Subcutaneous adipose tissue (tissue), 4 donors: ENCODE results near the gene MCM9. TPM values are rescaled to one million over a fixed set of nuclear protein-coding genes. Genes with fewer than 3 reads are reported as not detected.

Experiments used
- CTCF ChIP-seq: fragments of 450-650 bp; IDR thresholded peaks from one replicate; pipeline ENCODE4 v1.5.1; 2016; ENCODE audit warnings: low read depth, mild to moderate bottlenecking, control low read depth, antibody characterized with exemption, moderate library complexity
- total RNA-seq, 4 donors: library from RNA; depleted of rRNA; stranded (reverse); fragments of >200 nt; gene quantifications; one replicate each; pipeline ENCODE4 v1.1.0, GENCODE V29; 2016

Gene MCM9
- total RNA-seq, 4 donors from 2014 or later, result 14.1 to 26.4 (median 16.3) TPM

GRCh38 chr6:118787724-118788423, 147.1 kb downstream of the MCM9 start:
- TF ChIP-seq CTCF, result no peak

- no peak for TF ChIP-seq CTCF
These were observed 148.1 kb downstream of the MCM9 start for GRCh38 chr6:118786596-118787453.

GRCh38 chr6:118785601-118786000, 149.4 kb downstream of the MCM9 start:
- no peak for TF ChIP-seq CTCF

GRCh38 chr6:118784641-118785164, 150.3 kb downstream of the MCM9 start:
- TF ChIP-seq CTCF, result no peak

DNA sequence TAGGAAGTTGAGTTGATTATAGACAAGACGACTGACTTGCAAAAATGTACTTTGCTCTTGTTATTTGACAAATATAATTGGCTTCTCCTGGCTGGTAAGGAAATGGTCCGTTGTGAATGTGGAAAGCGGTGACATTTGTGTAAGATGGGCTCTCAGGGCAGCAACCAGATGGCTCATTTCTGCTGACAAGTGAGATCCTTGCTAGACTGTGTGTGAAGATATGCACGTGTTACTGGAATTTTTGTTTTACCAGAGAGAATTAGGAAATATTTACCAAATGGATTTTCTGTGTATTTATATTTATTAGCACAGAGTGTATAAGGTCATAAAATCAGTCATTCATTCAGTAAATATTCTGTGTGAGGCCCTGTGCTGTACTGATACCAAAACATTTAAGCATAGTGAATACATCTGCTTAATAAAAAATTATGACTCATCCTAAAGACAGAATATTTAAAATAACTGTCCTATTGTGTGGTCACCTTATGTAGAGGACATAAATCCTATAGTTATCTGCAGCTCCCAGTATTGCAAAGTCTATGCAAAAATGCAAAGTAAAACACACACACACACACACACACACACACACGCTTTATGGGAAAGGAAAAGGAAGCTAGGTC, 150.9 kb downstream of the MCM9 start:
- TF ChIP-seq CTCF, result no peak

GRCh38 chr6:118782651-118783050, 152.3 kb downstream of the MCM9 start:
- no peak for TF ChIP-seq CTCF

DNA sequence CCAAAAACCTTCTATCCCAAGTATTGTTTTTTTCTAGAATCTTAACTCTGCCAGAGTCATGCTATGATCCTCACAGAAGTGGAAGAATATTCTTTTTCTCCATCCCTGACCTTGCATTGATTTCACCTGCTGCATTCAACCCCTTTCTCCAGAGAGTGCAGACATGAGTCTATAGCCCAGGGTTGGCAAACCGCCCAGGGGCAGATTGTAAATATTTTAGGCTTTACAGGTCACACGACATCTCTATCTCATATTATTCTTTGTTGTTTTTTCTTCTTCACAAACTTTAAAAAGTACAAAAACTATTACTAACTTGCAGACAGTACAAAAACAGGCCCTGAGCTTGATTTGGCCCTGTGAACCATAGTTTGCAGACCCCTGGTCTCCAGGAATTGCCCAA, 153.1 kb downstream of the MCM9 start:
- TF ChIP-seq CTCF, result no peak
